ENCODE data around the gene IGSF6.

GRCh38 chr16:21590287-21590686 is 62.1 kb downstream of the IGSF6 start:
- TF ChIP-seq GATA2 (IDR thresholded peaks at IDR 0.05; ENCODE audit: low read depth, low read length) (no peak), GATA3 (IDR thresholded peaks at IDR 0.05; ENCODE audit: low read depth, low read length) (no peak)

Measured in SH-SY5Y (cell line).